A549 (cell line): Measurements from ENCODE around the gene MLXIP. TPM values are rescaled to one million over a fixed set of nuclear protein-coding genes. Genes with fewer than 3 reads are reported as not detected.

Source experiments
- ATAC-seq, 2 experiments: fragments of 200-7000 bp in 1 of 2; fragments of >200 bp in 1 of 2; cut with Nextera tagmentation in 1 of 2; cut with Tn5 transposase in 1 of 2; 3 replicates each; pipeline versions ENCODE4 v1.8.0 to v1.9.1; 2018 to 2020; ENCODE audit warnings: mild to moderate bottlenecking in 1 of 2, moderate library complexity in 1 of 2
- CTCF ChIA-PET: fragments of 300-600 bp; sonication (Branson Sonifier 250); formaldehyde crosslinking; extraction: SDS; loops from one replicate; lab custom pipeline; 2021; ENCODE audit warnings: antibody characterized with exemption, inconsistent platforms; lab: Yijun Ruan, JAX
- POLR2A ChIA-PET: fragments of 350-600 bp; formaldehyde crosslinking; extraction: SDS; loops from one replicate; lab custom pipeline; 2021; ENCODE audit warnings: antibody characterized with exemption, inconsistent platforms; lab: Yijun Ruan, JAX
- DNase-seq, 2 experiments: peaks; one replicate each; pipeline versions ENCODE4 v3.0.0 to v3.0.0-alpha.2; 2011 to 2016; ENCODE audit warnings: low read depth in 1 of 2, low spot score in 1 of 2
- FAIRE-seq: peaks from 2 replicates; lab custom pipeline; 2011; peaks lifted over from hg19 to GRCh38; lab: Jason Lieb, UNC
- H3K27ac ChIP-seq, 2 experiments: fragments of >200 bp; sonication (Bioruptor Twin); formaldehyde crosslinking; 3 replicates each; pipeline ENCODE4 v1.5.1; 2016 to 2017
- H3K4me1 ChIP-seq: fragments of >200 bp; sonication (Bioruptor Twin); formaldehyde crosslinking; 3 replicates; pipeline ENCODE4 v1.6.1; 2016
- H3K4me2 ChIP-seq: fragments of >200 bp; sonication (Bioruptor Twin); formaldehyde crosslinking; 3 replicates; pipeline ENCODE4 v1.6.1; 2016
- H3K4me3 ChIP-seq: fragments of >200 bp; sonication (Bioruptor Twin); formaldehyde crosslinking; 3 replicates; pipeline ENCODE4 v1.5.1; 2016
- H3K9me3 ChIP-seq: fragments of >200 bp; sonication (Bioruptor Twin); formaldehyde crosslinking; 3 replicates; pipeline ENCODE4 v1.6.1; 2016
- BHLHE40 ChIP-seq: IDR thresholded peaks from 2 replicates; pipeline ENCODE4 v1.6.1; 2012; ENCODE audit warnings: low read depth, low read length, inconsistent platforms
- CEBPB ChIP-seq, 2 experiments: fragments of >200 bp in 1 of 2; sonication (Bioruptor Twin) in 1 of 2; formaldehyde crosslinking in 1 of 2; IDR thresholded peaks; 2 replicates each; pipeline ENCODE4 v1.6.1; 2012 to 2016
- HOXB5 ChIP-seq: fragments of 250-450 bp; sonication (Bioruptor Pico); IDR thresholded peaks from 2 replicates; pipeline ENCODE4 v1.5.0; 2020; ENCODE audit warnings: mild to moderate bottlenecking, moderate library complexity
- JUN ChIP-seq, 2 experiments: fragments of >200 bp; sonication (Bioruptor Twin); formaldehyde crosslinking; IDR thresholded peaks; 2 replicates in 1 of 2; 3 replicates in 1 of 2; pipeline ENCODE4 v1.6.1; 2016 to 2017
- MAFK ChIP-seq: fragments of 450-650 bp; IDR thresholded peaks from 2 replicates; pipeline ENCODE4 v1.6.1; 2014; ENCODE audit not compliant: partially characterized antibody
- PHF8 ChIP-seq: fragments of 200-600 bp; sonication (generic); IDR thresholded peaks from 2 replicates; pipeline ENCODE4 v1.6.1; 2016; ENCODE audit warnings: low read depth, mild to moderate bottlenecking, antibody characterized with exemption, moderate library complexity, borderline replicate concordance
- RAD21 ChIP-seq, 2 experiments: fragments of >200 bp in 1 of 2; sonication (Bioruptor Twin) in 1 of 2; formaldehyde crosslinking in 1 of 2; IDR thresholded peaks in 1 of 2; conservative IDR thresholded peaks in 1 of 2; 2 replicates in 1 of 2; 3 replicates in 1 of 2; pipeline ENCODE4 v1.6.1; 2012 to 2018; ENCODE audit warnings: inconsistent platforms in 1 of 2
- RFX5 ChIP-seq: fragments of 450-650 bp; IDR thresholded peaks from 2 replicates; pipeline ENCODE4 v1.7.1; 2014; ENCODE audit warnings: antibody characterized with exemption, mild to moderate bottlenecking, moderate library complexity
- SMC3 ChIP-seq: fragments of >200 bp; sonication (Bioruptor Twin); formaldehyde crosslinking; IDR thresholded peaks from 3 replicates; pipeline ENCODE4 v1.6.1; 2018; ENCODE audit warnings: inconsistent platforms
- SREBF2 ChIP-seq: fragments of 450-650 bp; IDR thresholded peaks from 2 replicates; pipeline ENCODE4 v1.6.1; 2014; ENCODE audit warnings: mild to moderate bottlenecking, moderate library complexity
- WGBS: methylation state at CpG from one replicate; pipeline ENCODE4 v1.1.6; 2017; ENCODE audit errors: missing lambda C conversion rate; 5-methylcytosine and 5-hydroxymethylcytosine counted together
- polyA plus RNA-seq, 4 experiments: library from polyadenylated mRNA; depleted of rRNA in 3 of 4; stranded (reverse); fragments of >200 nt; fragmentation: RNase III in 1 of 4; extraction: RNeasy Plus Mini Kit Qiagen cat#74134 plus additional on column Dnase treatment in 1 of 4; gene quantifications; 2 replicates in 3 of 4; 3 replicates in 1 of 4; pipeline ENCODE4 v1.2.3, GENCODE V29; 2011 to 2017
- TF ChIP-seq, protein P1 (sequence below): fragments of 200-600 bp; sonication (generic); IDR thresholded peaks from 2 replicates; pipeline ENCODE4 v1.6.1; 2016; ENCODE audit warnings: antibody characterized with exemption, mild to moderate bottlenecking, moderate library complexity
- TF ChIP-seq, protein P2 (sequence below): fragments of >200 bp; sonication (Bioruptor Twin); formaldehyde crosslinking; IDR thresholded peaks from 3 replicates; pipeline ENCODE4 v1.5.1; 2016
- TF ChIP-seq, protein P3 (sequence below): fragments of >200 bp; sonication (Bioruptor Twin); formaldehyde crosslinking; IDR thresholded peaks from 2 replicates; pipeline ENCODE4 v1.6.1; 2016

The MLXIP gene
- polyA plus RNA-seq, 2 of the 4 experiments (the other 2 are of a cell fraction) = 7.0 to 21.4 TPM

DNA sequence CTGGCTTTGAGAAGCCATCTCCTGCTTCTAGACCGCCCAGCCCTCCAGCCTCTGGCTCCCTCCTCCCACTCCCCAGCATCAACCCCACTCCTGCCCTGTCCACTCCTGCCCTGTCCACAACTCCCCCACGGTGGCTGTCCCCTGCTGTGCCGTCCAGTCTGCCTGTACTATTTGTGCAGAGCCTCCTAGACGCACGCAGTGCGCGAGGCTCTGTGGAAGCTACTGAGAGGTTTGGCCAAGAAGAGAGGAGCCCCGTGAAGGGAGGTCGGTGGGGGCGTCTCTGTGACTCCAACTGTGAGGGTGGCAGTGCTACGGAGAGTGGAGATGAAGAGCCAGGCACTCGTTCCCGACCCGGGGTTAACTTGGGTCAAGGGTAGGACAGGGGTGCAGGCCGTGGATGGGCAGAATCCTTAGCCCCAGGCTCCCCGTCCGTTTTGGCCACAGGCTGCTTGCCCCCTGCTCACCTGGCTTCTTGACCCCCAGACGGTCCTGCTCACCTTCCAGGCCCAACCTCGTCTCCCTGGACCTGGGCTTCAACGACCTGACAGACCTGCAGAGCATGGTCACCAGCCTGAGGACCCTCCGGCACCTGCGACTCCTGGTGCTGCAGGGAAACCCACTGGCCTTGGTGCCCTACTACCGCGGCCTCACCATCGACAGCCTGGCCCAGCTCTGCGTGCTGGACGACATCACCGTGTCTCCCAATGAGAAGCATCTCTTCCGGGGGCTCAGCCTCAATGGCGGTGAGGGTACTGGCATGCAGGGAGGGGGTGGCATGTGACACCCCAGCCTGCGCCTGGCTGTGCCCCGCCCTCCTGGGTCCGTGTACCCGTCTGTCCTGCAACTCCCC, 111.3 kb downstream of the MLXIP start (continued):
- TF ChIP-seq, protein P1, sequence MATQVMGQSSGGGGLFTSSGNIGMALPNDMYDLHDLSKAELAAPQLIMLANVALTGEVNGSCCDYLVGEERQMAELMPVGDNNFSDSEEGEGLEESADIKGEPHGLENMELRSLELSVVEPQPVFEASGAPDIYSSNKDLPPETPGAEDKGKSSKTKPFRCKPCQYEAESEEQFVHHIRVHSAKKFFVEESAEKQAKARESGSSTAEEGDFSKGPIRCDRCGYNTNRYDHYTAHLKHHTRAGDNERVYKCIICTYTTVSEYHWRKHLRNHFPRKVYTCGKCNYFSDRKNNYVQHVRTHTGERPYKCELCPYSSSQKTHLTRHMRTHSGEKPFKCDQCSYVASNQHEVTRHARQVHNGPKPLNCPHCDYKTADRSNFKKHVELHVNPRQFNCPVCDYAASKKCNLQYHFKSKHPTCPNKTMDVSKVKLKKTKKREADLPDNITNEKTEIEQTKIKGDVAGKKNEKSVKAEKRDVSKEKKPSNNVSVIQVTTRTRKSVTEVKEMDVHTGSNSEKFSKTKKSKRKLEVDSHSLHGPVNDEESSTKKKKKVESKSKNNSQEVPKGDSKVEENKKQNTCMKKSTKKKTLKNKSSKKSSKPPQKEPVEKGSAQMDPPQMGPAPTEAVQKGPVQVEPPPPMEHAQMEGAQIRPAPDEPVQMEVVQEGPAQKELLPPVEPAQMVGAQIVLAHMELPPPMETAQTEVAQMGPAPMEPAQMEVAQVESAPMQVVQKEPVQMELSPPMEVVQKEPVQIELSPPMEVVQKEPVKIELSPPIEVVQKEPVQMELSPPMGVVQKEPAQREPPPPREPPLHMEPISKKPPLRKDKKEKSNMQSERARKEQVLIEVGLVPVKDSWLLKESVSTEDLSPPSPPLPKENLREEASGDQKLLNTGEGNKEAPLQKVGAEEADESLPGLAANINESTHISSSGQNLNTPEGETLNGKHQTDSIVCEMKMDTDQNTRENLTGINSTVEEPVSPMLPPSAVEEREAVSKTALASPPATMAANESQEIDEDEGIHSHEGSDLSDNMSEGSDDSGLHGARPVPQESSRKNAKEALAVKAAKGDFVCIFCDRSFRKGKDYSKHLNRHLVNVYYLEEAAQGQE = no peak
- TF ChIP-seq SREBF2 = no peak

DNA sequence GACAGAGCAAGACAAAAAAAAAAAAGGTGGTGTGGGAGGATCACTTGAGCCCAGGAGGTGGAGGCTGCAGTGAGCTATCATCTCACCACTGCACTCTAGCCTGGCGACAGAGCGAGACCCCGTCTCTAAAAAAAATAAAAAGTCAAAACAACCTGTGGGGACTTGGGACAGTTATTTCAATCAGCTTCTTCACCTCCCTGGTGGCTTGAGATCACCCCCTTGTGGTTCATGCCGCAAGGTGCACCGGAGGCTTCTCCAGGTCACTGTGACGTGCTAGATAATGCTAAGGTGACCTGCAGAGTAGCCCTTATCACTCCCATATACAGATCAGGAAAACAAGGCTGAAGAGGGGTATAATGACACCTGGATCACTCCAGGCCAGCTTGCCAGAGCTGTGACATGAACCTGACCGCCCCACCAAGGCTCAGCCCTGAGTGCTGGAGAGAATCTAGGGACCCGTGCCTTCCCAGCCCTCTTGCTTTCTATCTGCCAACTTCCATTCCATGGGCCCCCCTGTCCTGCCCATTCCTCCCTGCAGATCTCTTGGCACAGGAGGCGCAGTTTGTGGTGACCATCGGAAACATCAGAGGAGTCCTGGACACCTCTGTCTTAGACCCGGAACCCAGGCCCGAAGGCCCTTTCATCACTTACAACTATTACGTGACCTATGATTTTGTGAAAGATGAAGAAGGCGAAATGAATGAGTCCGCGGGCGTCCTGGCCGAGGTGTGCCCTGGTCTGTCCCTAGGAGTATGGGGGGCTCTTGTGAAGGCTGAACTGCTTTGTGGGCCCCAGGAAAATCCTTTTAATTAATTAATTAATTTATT, 112.5 kb downstream of the MLXIP start:
- FAIRE-seq (peak; percentile 46), DNase-seq (peak; percentile 79 to 93), ATAC-seq (peak; percentile 95)
- Histone ChIP-seq H3K9me3 (0 out of 3 replicates have a peak, but pooled peaks cover 9% of the 10 kb centered on the region), H3K4me1 (no peaks in the 10 kb centered on the region), H3K4me2 (no peak overlapping the region), H3K27ac (no peak overlapping the region), H3K4me3 (no peak overlapping the region)
- ChIA-PET CTCF (interaction anchor here (0.6 to 10.5 kb wide), 46 partner anchors 8 to 1968 kb away, joined by 3 to 117 read pairs (median 4); partner anchors contain the start of gene IL31), POLR2A (interaction anchor here (0.7 kb wide), 1 partner anchor 113 kb away, joined by 3 read pairs; no protein-coding TSS in a partner anchor)
- WGBS = 51% methylated on average over 18 of the region's 18 CpGs
- TF ChIP-seq, protein P2, sequence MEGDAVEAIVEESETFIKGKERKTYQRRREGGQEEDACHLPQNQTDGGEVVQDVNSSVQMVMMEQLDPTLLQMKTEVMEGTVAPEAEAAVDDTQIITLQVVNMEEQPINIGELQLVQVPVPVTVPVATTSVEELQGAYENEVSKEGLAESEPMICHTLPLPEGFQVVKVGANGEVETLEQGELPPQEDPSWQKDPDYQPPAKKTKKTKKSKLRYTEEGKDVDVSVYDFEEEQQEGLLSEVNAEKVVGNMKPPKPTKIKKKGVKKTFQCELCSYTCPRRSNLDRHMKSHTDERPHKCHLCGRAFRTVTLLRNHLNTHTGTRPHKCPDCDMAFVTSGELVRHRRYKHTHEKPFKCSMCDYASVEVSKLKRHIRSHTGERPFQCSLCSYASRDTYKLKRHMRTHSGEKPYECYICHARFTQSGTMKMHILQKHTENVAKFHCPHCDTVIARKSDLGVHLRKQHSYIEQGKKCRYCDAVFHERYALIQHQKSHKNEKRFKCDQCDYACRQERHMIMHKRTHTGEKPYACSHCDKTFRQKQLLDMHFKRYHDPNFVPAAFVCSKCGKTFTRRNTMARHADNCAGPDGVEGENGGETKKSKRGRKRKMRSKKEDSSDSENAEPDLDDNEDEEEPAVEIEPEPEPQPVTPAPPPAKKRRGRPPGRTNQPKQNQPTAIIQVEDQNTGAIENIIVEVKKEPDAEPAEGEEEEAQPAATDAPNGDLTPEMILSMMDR = peak; percentile 71
- no peak for TF ChIP-seq HOXB5 (CRISPR knock-in tag)
- no peak for TF ChIP-seq JUN (IDR thresholded peaks at IDR 0.05)
- no peak for TF ChIP-seq MAFK
- peak; percentile 75 for TF ChIP-seq SMC3
- no peak for TF ChIP-seq RFX5
- no peak for TF ChIP-seq PHF8
- TF ChIP-seq CEBPB (IDR thresholded peaks at IDR 0.05) = no peak
- no peak for TF ChIP-seq BHLHE40
- TF ChIP-seq RAD21 (conservative IDR thresholded peaks at IDR 0.05 in 1 of 2, IDR thresholded peaks at IDR 0.05 in 1 of 2) = peak; percentile 80 to 92

DNA sequence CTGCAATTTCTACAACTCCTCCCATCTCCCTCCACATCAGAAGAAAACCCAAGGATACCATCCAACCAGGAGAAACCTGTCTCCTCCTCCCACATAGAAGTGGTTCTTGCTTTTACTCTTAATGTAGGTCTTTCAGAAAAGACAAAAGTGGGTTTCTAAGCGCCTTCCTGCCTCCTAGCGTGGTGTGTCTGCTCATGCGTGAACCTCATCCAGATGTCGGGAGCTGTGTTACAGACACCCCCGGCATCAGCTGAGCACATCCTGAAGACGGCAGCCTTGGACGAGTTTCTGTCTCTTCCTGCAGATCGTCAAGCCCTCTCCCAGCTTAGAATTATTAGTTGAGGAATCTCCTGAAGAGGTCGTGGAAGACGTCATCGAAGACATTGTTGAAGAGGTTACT, 113.9 kb downstream of the MLXIP start:
- 0 out of 3 replicates have a peak, but pooled peaks cover 9% of the 10 kb centered on the region for H3K9me3 ChIP-seq
- no peak for ATAC-seq
- no peaks in the 10 kb centered on the region for H3K4me1 ChIP-seq
- H3K4me2 ChIP-seq = no peak overlapping the region
- no peak for DNase-seq
- WGBS = 88% methylated on average over 11 of the region's 11 CpGs
- no peak for FAIRE-seq
- H3K27ac ChIP-seq = no peak overlapping the region
- CTCF ChIA-PET = interaction anchor here (1.8 to 10.5 kb wide), 4 partner anchors 9 to 138 kb away, joined by 5 to 117 read pairs (median 28); no protein-coding TSS in a partner anchor
- TF ChIP-seq, protein P3, sequence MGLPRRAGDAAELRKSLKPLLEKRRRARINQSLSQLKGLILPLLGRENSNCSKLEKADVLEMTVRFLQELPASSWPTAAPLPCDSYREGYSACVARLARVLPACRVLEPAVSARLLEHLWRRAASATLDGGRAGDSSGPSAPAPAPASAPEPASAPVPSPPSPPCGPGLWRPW = no peak
- TF ChIP-seq, protein P1 = no peak
- POLR2A ChIA-PET = no interaction called here
- no peak overlapping the region for H3K4me3 ChIP-seq
